ENCODE results near the gene ZC2HC1B.

The ZC2HC1B gene

GRCh38 chr6:143934331-143934730 lies 70.1 kb downstream of the ZC2HC1B start:
- DNase-seq (ENCODE audit: low spot score): no peak

GRCh38 chr6:143934867-143935266 lies 70.6 kb downstream of the ZC2HC1B start:
- DNase-seq (ENCODE audit: low spot score): no peak

GRCh38 chr6:143936347-143936746 lies 72.1 kb downstream of the ZC2HC1B start:
- DNase-seq (ENCODE audit: low spot score): no peak

- DNase-seq (ENCODE audit: low spot score): no peak
These were observed 72.7 kb downstream of the ZC2HC1B start for GRCh38 chr6:143936778-143937667.

- DNase-seq (ENCODE audit: low spot score): no peak
These were observed 73.3 kb downstream of the ZC2HC1B start for GRCh38 chr6:143937668-143937970.

GRCh38 chr6:143939364-143939763 lies 75.1 kb downstream of the ZC2HC1B start:
- DNase-seq (ENCODE audit: low spot score): no peak

- DNase-seq (ENCODE audit: low spot score): peak; percentile 85
These were observed 75.8 kb downstream of the ZC2HC1B start for GRCh38 chr6:143940011-143940597.

- peak; percentile 41 for DNase-seq (ENCODE audit: low spot score)
These were observed 77.8 kb downstream of the ZC2HC1B start for GRCh38 chr6:143941852-143942627.

GRCh38 chr6:143948208-143948607 lies 83.9 kb downstream of the ZC2HC1B start:
- no peak for DNase-seq (ENCODE audit: low spot score)

GRCh38 chr6:143949535-143949934 lies 85.3 kb downstream of the ZC2HC1B start:
- no peak for DNase-seq (ENCODE audit: low spot score)

- no peak for DNase-seq (ENCODE audit: low spot score)
These were observed 85.7 kb downstream of the ZC2HC1B start for GRCh38 chr6:143949962-143950361.

GRCh38 chr6:143950875-143951274 lies 86.6 kb downstream of the ZC2HC1B start:
- no peak for DNase-seq (ENCODE audit: low spot score)

GRCh38 chr6:143952060-143952778 lies 87.9 kb downstream of the ZC2HC1B start:
- no peak for DNase-seq (ENCODE audit: low spot score)

- DNase-seq (ENCODE audit: low spot score): no peak
These were observed 88.8 kb downstream of the ZC2HC1B start for GRCh38 chr6:143952947-143953701.

GRCh38 chr6:143953922-143954321 lies 89.6 kb downstream of the ZC2HC1B start:
- DNase-seq (ENCODE audit: low spot score): no peak

- DNase-seq (ENCODE audit: low spot score): no peak
These were observed 91.7 kb downstream of the ZC2HC1B start for GRCh38 chr6:143955971-143956370.

- DNase-seq (ENCODE audit: low spot score): no peak
These were observed 93.5 kb downstream of the ZC2HC1B start for GRCh38 chr6:143957679-143958274.

- no peak for DNase-seq (ENCODE audit: low spot score)
These were observed 94.6 kb downstream of the ZC2HC1B start for GRCh38 chr6:143958839-143959399.

- DNase-seq (ENCODE audit: low spot score): no peak
These were observed 95.7 kb downstream of the ZC2HC1B start for GRCh38 chr6:143959927-143960326.

- no peak for DNase-seq (ENCODE audit: low spot score)
These were observed 96.8 kb downstream of the ZC2HC1B start for GRCh38 chr6:143961066-143961465.
